Posterior cingulate gyrus (tissue), 11 donors: ENCODE results near the gene BAZ1B.
"Not testable (repeated sequence)": the region's sequence is repeated elsewhere in the genome, so short reads cannot be mapped to it uniquely, and the experiment has no call there.

Experiments
- DNase-seq, 10 donors: peaks; one replicate each; pipeline versions ENCODE4 v3.0.0 to v3.0.0-alpha.2; 2020 to 2021; ENCODE audit warnings: mixed read lengths in 3 of 10
- intact Hi-C: fragments of 100-400 bp; cut with DNase I; formaldehyde crosslinking; loops from one replicate; pipeline ENCODE4 v1.15.1; 2023

Gene BAZ1B, protein sequence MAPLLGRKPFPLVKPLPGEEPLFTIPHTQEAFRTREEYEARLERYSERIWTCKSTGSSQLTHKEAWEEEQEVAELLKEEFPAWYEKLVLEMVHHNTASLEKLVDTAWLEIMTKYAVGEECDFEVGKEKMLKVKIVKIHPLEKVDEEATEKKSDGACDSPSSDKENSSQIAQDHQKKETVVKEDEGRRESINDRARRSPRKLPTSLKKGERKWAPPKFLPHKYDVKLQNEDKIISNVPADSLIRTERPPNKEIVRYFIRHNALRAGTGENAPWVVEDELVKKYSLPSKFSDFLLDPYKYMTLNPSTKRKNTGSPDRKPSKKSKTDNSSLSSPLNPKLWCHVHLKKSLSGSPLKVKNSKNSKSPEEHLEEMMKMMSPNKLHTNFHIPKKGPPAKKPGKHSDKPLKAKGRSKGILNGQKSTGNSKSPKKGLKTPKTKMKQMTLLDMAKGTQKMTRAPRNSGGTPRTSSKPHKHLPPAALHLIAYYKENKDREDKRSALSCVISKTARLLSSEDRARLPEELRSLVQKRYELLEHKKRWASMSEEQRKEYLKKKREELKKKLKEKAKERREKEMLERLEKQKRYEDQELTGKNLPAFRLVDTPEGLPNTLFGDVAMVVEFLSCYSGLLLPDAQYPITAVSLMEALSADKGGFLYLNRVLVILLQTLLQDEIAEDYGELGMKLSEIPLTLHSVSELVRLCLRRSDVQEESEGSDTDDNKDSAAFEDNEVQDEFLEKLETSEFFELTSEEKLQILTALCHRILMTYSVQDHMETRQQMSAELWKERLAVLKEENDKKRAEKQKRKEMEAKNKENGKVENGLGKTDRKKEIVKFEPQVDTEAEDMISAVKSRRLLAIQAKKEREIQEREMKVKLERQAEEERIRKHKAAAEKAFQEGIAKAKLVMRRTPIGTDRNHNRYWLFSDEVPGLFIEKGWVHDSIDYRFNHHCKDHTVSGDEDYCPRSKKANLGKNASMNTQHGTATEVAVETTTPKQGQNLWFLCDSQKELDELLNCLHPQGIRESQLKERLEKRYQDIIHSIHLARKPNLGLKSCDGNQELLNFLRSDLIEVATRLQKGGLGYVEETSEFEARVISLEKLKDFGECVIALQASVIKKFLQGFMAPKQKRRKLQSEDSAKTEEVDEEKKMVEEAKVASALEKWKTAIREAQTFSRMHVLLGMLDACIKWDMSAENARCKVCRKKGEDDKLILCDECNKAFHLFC (N-terminal part only)

GRCh38 chr7:73522105-73522872 is at the start of gene BAZ1B:
Gene BAZ1B, minus strand, starts transcription at chr7:73522293. Its CDS starts 360 bp downstream, at chr7:73521933.
- intact Hi-C loops = loop anchor here (1.0 kb wide), 1 partner anchor 56 kb away; the partner anchor contains the start of gene TBL2
- DNase-seq = peak; percentile 96 to 100 (median 98)

GRCh38 chr7:73570977-73571376 is 48.9 kb upstream of the BAZ1B start:
- DNase-seq = peak in 1 of 10 donors; percentile 44
- intact Hi-C loops = no loop called here

DNA sequence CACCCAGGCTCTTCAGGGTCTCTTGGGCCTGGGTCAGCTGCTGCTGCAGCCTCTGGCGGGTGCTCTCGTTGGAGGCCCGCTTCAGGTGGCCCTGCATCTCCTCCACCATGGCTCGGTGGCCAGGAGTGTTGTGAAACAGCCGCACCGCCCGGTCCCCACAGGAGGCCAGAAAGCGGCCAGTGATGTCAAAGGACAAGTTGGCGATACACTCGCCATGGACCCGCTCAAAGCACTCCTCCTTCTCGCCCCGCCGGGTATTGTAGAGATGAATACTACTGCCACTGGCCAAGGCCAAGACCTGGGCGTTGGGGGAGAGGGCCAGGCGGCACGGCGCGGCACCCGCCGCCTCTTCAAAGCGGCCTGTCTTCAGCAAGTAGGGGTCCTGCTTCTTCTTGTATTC is 48.4 kb upstream of the BAZ1B start:
- DNase-seq = peak in 2 of 10 donors; percentile 72 to 79
- intact Hi-C loops = no loop called here

DNA sequence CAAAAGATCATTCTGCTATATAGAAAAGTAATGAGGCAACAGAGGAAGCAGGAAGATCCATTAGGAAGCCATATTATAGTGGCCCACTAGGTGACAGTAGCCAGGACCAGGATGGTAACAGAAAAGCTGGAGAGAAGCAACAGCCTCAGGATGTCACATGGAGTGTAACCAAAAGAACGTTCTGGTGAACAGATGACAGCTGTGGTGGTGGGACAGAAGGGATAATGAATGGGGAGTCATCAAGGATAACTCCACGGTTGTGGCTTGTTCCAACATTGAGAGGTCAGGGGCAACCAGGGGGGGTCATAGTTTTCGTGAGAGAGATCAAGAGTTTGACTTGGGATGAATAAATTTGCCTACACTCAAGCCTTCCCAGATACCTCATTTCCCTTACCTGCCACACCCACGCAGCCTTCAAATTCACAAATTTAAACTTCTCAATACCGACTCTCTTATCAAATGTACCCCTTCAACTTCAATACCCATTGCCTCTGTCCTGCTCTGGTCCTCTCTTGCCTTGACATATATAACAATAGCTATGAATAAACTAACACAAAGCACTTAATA is 47.0 kb upstream of the BAZ1B start:
- intact Hi-C loops = no loop called here

GRCh38 chr7:73567846-73568685 is 46.0 kb upstream of the BAZ1B start:
- intact Hi-C loops = no loop called here
- peak in 2 of 10 donors; percentile 22 to 57 for DNase-seq

More for the DNA sequence above, 47.0 kb upstream of the BAZ1B start:
- DNase-seq = no peak

- intact Hi-C loops = no loop called here
- DNase-seq = peak in 2 of 10 donors; percentile 20 to 50
Observed at GRCh38 chr7:73567140-73567539, 45.0 kb upstream of the BAZ1B start.

GRCh38 chr7:73566431-73566830 is 44.3 kb upstream of the BAZ1B start:
- intact Hi-C loops = not testable (repeated sequence)
- DNase-seq = peak in 1 of 10 donors; percentile 3

DNA sequence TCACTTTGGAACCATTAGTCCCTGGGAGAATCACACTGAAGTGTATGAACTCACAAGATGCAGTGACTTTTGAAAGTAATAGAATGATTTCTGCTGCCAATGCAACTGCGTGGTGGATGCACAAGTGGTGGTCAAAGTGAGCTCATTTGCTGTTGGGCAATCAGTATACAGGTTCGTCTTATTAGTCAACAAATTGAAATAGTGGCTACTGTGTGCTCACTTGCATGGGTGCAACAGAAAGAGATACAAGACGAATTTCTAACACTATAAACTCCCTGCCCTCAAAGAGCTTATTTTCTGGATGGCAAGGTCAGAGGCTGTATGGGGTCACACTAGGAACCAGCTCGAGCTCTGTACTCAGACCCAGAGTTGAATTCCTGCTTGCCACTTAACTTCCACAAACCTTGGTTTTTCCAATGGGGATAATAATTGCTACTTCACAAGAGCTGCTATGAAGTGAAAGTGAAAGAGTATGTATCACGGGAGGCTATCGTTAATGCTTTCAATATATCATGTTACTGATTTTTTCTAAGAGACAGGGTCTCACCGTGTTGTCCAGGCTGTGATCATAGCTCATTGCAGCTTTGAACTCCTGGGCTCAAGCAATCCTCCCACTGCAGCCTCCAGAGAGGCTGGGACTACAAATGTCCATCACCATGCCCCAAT is 43.7 kb upstream of the BAZ1B start:
- intact Hi-C loops = no loop called here
- DNase-seq = no peak

GRCh38 chr7:73560109-73560835 is 38.2 kb upstream of the BAZ1B start:
- DNase-seq = peak in 1 of 10 donors; percentile 52
- intact Hi-C loops = no loop called here

GRCh38 chr7:73557397-73558257 is 35.5 kb upstream of the BAZ1B start, which contains the start of gene BCL7B:
Gene BCL7B, minus strand, starts transcription at chr7:73557690. Its CDS starts 112 bp downstream, at chr7:73557578.
- DNase-seq = peak; percentile 38 to 96 (median 61)
- intact Hi-C loops = loop anchor here (1.0 to 2.0 kb wide), 2 partner anchors 21 to 37 kb away; partner anchors contain the start of gene TBL2

DNA sequence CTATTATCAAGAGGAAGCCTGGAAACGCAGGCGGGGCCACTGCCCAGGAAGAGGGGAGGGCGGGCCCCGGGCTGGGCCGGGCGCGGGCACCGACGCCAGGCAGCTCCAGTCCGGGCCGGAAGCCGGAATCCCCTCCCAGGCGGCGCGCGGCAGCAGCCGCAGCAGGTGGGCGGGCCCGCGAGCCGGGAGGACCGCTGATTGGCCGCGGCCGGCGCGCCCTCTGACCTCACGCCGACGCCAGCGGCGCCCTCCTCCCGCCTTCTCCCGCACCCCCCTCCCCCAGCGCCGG is 35.0 kb upstream of the BAZ1B start:
- peak; percentile 80 to 99 (median 90) for DNase-seq
- intact Hi-C loops = loop anchor here (1.0 to 2.0 kb wide), 2 partner anchors 21 to 36 kb away; partner anchors contain the start of gene TBL2

GRCh38 chr7:73556208-73557107 is 34.4 kb upstream of the BAZ1B start:
- peak in 1 of 10 donors; percentile 52 for DNase-seq
- intact Hi-C loops = loop anchor here (1.0 to 2.0 kb wide), 2 partner anchors 22 to 36 kb away; partner anchors contain the start of gene TBL2

- intact Hi-C loops = no loop called here
- DNase-seq = peak in 1 of 10 donors; percentile 16
Observed at GRCh38 chr7:73555411-73555982, 33.4 kb upstream of the BAZ1B start.

DNA sequence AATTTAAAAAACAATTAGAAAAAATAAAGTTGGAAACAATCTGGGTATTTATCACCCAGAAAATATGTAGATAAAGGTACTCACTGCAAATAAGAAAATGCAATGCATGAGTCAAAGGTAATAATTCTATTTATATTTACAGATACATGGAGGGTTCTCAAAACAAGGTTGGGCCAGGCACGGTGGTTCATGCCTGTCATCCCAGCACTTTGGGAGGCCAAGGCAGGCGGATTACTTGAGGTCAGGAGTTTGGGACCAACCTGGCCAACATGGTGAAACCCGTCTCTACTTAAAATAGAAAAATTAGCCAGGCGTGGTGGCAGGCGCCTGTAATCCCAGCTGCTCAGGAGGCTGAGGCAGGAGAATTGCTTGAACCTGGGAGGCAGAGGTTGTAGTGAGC is 28.0 kb upstream of the BAZ1B start:
- peak in 1 of 10 donors; percentile 34 for DNase-seq
- intact Hi-C loops = not testable (repeated sequence)

DNA sequence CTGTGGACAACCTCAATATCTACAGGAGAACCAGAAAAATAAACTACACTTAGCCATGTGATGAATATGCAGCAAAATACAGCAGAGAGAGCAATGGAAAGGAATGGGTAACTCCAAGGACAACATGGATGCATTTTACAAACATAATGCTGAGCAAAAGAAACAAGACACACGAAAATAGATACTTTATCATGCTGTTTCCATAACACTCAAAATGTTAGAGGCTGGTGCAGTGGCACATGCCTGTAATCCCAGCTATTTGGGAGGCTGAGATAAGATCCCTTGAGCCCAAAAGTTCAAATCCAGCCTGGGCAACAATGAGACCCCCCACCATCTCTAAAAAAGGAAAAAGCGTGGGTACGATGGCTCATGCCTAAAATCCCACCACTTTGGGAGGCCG is 27.1 kb upstream of the BAZ1B start:
- DNase-seq = no peak
- intact Hi-C loops = no loop called here
